Activated T-cell treated with anti-CD3 and anti-CD28 coated beads, Interleukin-2, amount 50 U/mL, for 72 hours (primary cell): ENCODE measurements around the gene RAI1. TPM values are rescaled to one million over a fixed set of nuclear protein-coding genes. Genes with fewer than 3 reads are reported as not detected.

Experiments
- ATAC-seq, 2 donors: fragments of 150-1000 bp; cut with Tn5 transposase; replicated peaks in 1 of 2; 2 replicates each; pipeline ENCODE4 v1.10.0; 2021; ENCODE audit warnings: moderate library complexity in 2 of 2, mild to moderate bottlenecking in 1 of 2
- DNase-seq, 2 donors: peaks; one replicate each; pipeline ENCODE4 v3.0.0; 2021 to 2022; ENCODE audit warnings: mixed read lengths in 1 of 2
- H3K27ac Mint-ChIP-seq: one replicate; pipeline ENCODE4 v1.8.0; 2022; ENCODE audit warnings: mild to moderate bottlenecking, moderate library complexity, mixed read lengths
- H3K27me3 Mint-ChIP-seq: one replicate; pipeline ENCODE4 v1.8.0; 2022; ENCODE audit warnings: low read depth, mixed read lengths
- H3K36me3 Mint-ChIP-seq, 2 donors: one replicate each; pipeline ENCODE4 v1.8.0; 2022; ENCODE audit warnings: mixed read lengths in 2 of 2, mild to moderate bottlenecking in 1 of 2; ENCODE audit not compliant: insufficient read depth in 2 of 2
- H3K4me1 Mint-ChIP-seq: one replicate; pipeline ENCODE4 v1.8.0; 2022; ENCODE audit warnings: low read depth, mixed read lengths
- H3K4me3 Mint-ChIP-seq, 2 donors: one replicate each; pipeline ENCODE4 v1.8.0; 2022; ENCODE audit warnings: mild to moderate bottlenecking in 2 of 2, mixed read lengths in 2 of 2, moderate library complexity in 2 of 2
- H3K9me3 Mint-ChIP-seq, 2 donors: one replicate each; pipeline ENCODE4 v1.8.0; 2022; ENCODE audit warnings: mixed read lengths in 2 of 2
- total RNA-seq, 2 donors: library from RNA; stranded (reverse); gene quantifications; one replicate each; pipeline ENCODE4 v1.2.3, GENCODE V29; 2022

The RAI1 gene
- total RNA-seq, 2 donors from 2014 or later: 19.5 to 21.3 TPM

DNA sequence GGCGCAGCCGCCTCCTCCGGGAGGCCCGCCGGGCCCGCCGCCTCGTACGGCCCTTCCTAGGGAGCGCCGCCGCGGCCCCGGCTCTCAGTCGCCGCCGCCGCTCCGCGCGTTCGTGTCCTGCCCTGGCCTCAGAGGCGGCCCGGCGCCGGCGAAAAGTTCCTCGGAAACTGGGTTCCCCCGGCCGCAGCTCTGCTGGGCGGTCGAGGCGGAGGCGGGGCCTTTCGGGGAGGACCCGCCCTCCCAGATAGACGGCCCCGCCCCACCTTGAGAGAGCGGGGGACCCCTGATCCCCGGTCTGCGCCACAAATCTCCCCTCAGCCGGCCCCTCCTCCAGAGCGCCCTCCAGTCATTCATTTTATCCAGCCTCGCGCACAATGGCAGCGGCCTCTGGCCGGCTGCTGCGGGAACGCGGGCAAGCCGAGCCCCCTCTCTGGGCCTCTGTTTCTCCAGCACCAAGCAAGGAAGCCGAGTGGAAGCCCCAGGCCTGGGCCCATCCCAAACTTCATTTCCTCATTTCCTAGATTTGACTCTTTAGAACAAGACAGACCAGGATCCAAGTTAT, 155.6 kb downstream of the RAI1 start, which contains the start of gene SREBF1:
Gene SREBF1, minus strand, starts transcription at position 169 of the 562 bp plus-strand sequence. CDS start 169 bp downstream, outside the sequence.
- no peaks in the 10 kb centered on the region for H3K27me3 Mint-ChIP-seq
- H3K9me3 Mint-ChIP-seq: no peaks in the 10 kb centered on the region
- H3K36me3 Mint-ChIP-seq: peaks cover 5 to 18% of the 10 kb centered on the region in 2 donors
- H3K27ac Mint-ChIP-seq: peak within 1 kb of the TSS; percentile 97
- ATAC-seq: peak; percentile 50 to 51
- H3K4me3 Mint-ChIP-seq: peak within 1 kb of the TSS; percentile 95 to 97
- H3K4me1 Mint-ChIP-seq: peaks cover 77% of the 10 kb centered on the region
- DNase-seq: peak; percentile 80 to 87

DNA sequence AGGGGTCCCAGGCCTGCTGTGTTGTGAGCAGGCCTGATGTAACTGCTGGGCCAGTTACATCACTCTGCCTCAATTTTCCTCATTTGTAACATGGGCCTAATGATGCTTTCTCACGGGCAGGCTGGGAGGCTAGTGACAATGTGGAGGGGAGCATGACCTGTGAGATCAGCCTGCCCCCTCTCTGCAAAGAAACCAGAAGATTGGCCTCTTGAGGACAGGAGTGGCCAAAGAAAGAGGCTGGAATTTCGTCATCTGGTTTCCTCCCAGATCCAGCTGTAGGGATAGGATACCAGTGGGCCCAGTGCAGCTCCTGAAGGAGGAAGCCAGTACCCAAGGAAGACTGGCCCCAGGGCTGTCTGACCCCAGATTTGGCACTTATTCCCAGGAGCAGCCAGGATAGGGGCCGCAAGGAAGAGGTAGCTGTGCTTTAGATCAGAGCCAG, 156.1 kb downstream of the RAI1 start:
- peaks cover 72% of the 10 kb centered on the region for H3K4me1 Mint-ChIP-seq
- no peak for ATAC-seq
- peaks cover 5 to 14% of the 10 kb centered on the region in 2 donors for H3K36me3 Mint-ChIP-seq
- H3K27ac Mint-ChIP-seq: peak overlapping the region; percentile 97
- H3K4me3 Mint-ChIP-seq: peak overlapping the region; percentile 95 to 97
- no peak for DNase-seq
- no peaks in the 10 kb centered on the region for H3K9me3 Mint-ChIP-seq
- no peaks in the 10 kb centered on the region for H3K27me3 Mint-ChIP-seq

DNA sequence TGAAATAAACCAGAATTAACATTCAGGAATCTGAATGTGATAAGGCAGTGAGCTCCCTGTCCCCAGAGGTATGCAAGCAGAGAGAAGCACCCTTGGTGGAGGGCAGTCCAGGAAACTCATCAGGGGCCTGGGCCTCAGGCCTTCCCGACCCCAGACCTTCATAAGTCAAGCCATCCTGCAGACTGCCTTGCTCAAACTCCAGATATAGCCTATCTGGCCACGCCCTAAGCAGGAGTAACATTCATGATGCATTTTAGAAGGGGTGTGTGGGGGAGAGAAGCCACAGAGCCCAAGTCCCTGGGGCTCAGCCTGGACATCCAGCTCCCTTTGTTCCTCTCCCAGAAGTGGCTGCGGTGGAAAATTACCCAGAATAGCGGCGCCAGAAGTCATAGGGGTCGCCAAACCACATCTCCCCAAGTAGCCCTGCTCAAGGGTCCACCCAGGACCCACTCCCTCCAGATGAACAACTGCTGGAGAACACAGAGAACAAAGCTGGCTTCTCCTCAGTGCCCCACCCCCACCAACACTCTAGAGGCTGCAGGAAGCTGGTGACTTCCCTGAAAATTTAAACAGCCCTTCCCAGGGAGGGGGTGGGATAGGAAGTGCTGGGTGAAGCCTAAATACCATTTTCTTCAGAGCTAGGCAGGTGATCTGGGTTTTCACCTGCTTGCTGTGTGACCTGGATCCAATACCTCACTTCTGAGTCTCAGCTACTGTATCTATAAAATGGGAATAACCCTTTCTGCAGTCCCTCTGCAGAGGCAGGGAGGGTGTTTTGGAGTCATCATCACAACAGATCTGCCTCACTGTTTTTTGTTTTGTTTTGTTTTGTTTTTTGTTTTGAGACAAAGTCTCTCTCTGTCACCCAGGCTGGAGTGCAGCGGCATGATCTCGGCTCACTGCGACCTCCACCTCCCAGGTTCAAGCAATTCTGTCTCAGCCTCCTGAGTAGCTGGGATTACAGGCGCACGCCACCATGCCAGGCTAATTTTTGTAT, 157.0 kb downstream of the RAI1 start:
- peak overlapping the region; percentile 97 for H3K27ac Mint-ChIP-seq
- H3K9me3 Mint-ChIP-seq: no peaks in the 10 kb centered on the region
- peaks cover 68% of the 10 kb centered on the region for H3K4me1 Mint-ChIP-seq
- ATAC-seq: no peak
- no peak for DNase-seq
- H3K36me3 Mint-ChIP-seq: peaks cover 5 to 10% of the 10 kb centered on the region in 2 donors
- H3K27me3 Mint-ChIP-seq: no peaks in the 10 kb centered on the region
- H3K4me3 Mint-ChIP-seq: peak overlapping the region; percentile 95 to 97

- peak overlapping the region; percentile 46 for H3K27ac Mint-ChIP-seq
- no peaks in the 10 kb centered on the region for H3K27me3 Mint-ChIP-seq
- H3K4me3 Mint-ChIP-seq: peak overlapping the region; percentile 85 to 95
- no peaks in the 10 kb centered on the region for H3K9me3 Mint-ChIP-seq
- DNase-seq (peak; percentile 82 to 90), ATAC-seq (peak; percentile 68 to 71)
- H3K4me1 Mint-ChIP-seq: peaks cover 51% of the 10 kb centered on the region
- peaks cover 0 to 2% of the 10 kb centered on the region in 2 donors for H3K36me3 Mint-ChIP-seq
Measured at GRCh38 chr17:17839791-17840707, 158.8 kb downstream of the RAI1 start.

- ATAC-seq: no peak
- Mint-ChIP-seq H3K9me3 (no peaks in the 10 kb centered on the region), H3K4me1 (peaks cover 41% of the 10 kb centered on the region), H3K27ac (peak overlapping the region; percentile 34), H3K4me3 (peak overlapping the region; percentile 85 to 86), H3K36me3 (peaks cover 0 to 2% of the 10 kb centered on the region in 2 donors), H3K27me3 (no peaks in the 10 kb centered on the region)
- no peak for DNase-seq
Measured at GRCh38 chr17:17840751-17841591, 159.7 kb downstream of the RAI1 start.

DNA sequence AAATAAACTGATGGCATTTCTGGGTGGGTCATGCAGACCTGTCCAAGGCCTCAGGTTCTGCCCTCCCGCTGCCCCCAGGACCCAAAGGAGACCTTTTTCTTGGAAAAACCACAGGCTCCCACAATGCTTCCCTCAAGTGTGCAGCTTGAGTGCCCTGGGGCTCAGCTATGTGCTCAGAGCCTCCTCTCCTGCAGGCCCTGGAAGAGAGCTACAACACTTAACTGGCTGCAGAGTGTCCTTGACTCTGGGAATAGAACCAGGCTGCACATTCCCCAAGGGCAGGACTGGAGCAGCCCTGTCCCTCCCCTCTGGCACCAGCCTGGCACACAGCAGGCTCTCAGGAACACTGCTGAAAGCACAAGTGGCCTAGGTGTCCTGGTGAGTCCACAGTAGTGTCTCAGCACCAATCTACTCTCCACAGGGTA, 160.4 kb downstream of the RAI1 start:
- Mint-ChIP-seq H3K27me3 (no peaks in the 10 kb centered on the region), H3K36me3 (no peaks in the 10 kb centered on the region), H3K4me3 (peak overlapping the region in 1 of 2 donors; percentile 86), H3K4me1 (peaks cover 45% of the 10 kb centered on the region), H3K9me3 (no peaks in the 10 kb centered on the region), H3K27ac (no peak overlapping the region)
- no peak for ATAC-seq
- DNase-seq: no peak

DNA sequence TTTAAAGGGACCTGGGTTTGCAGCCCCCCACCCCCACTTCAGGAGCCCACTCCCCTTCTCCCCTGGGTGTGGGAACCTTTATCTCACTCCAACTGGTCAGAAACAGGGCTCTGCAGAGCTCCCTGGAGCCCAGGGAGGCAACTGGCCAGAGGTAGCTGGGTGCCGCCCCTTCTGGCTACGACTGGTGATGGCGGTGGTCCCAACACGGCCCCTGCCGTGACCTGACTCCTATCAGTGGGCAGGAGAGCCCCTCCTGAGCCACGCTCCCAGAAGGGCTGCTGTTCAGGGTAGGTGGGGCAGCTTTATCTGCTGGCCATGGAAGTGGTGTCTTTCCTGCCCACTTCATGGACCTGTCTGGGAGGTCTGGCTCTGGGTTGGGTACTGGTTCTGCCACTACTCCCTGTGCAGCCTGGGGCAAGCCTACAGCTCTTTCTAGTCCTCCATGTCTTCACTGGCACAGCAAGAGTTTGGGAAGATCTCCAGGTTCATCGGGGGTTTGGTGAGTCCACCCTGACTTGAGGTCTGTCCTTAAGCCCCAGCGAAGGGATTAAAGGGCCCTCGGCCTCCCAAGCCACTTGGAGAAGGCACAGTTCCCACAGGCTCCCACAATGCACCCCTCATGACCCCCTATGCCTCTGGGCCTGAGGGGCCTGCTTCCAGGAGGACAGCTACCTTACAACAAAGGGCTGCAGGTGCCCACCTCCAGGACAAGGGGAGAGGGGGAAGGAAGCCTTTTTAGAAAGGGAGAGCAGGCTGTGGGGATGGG, 161.0 kb downstream of the RAI1 start:
- Mint-ChIP-seq H3K27ac (no peak overlapping the region), H3K9me3 (no peaks in the 10 kb centered on the region), H3K4me1 (peaks cover 47% of the 10 kb centered on the region), H3K36me3 (no peaks in the 10 kb centered on the region), H3K4me3 (no peak overlapping the region), H3K27me3 (no peaks in the 10 kb centered on the region)
- ATAC-seq: no peak
- no peak for DNase-seq

GRCh38 chr17:17843096-17843495, 161.8 kb downstream of the RAI1 start:
- peaks cover 47% of the 10 kb centered on the region for H3K4me1 Mint-ChIP-seq
- H3K36me3 Mint-ChIP-seq: no peaks in the 10 kb centered on the region
- H3K27me3 Mint-ChIP-seq: no peaks in the 10 kb centered on the region
- no peak overlapping the region for H3K27ac Mint-ChIP-seq
- no peak overlapping the region for H3K4me3 Mint-ChIP-seq
- ATAC-seq (no peak), DNase-seq (no peak)
- no peaks in the 10 kb centered on the region for H3K9me3 Mint-ChIP-seq

- Mint-ChIP-seq H3K27ac (no peak overlapping the region), H3K27me3 (no peaks in the 10 kb centered on the region), H3K9me3 (no peaks in the 10 kb centered on the region), H3K4me1 (peaks cover 47% of the 10 kb centered on the region), H3K36me3 (no peaks in the 10 kb centered on the region), H3K4me3 (no peak overlapping the region)
- ATAC-seq (no peak), DNase-seq (no peak)
Measured at GRCh38 chr17:17844079-17844478, 162.8 kb downstream of the RAI1 start.

GRCh38 chr17:17844500-17844899, 163.2 kb downstream of the RAI1 start:
- Mint-ChIP-seq H3K4me3 (no peak overlapping the region), H3K4me1 (peaks cover 47% of the 10 kb centered on the region), H3K27ac (no peak overlapping the region), H3K36me3 (no peaks in the 10 kb centered on the region), H3K27me3 (no peaks in the 10 kb centered on the region), H3K9me3 (no peaks in the 10 kb centered on the region)
- no peak for ATAC-seq
- no peak for DNase-seq

- Mint-ChIP-seq H3K4me3 (no peak overlapping the region), H3K36me3 (peaks cover 0 to under 1% of the 10 kb centered on the region in 2 donors), H3K4me1 (peaks cover 51% of the 10 kb centered on the region), H3K9me3 (no peaks in the 10 kb centered on the region), H3K27ac (no peak overlapping the region), H3K27me3 (no peaks in the 10 kb centered on the region)
- ATAC-seq: no peak
- DNase-seq: no peak
Measured at GRCh38 chr17:17845046-17845775, 164.0 kb downstream of the RAI1 start.
